ENCODE results near the gene LDLRAD4. TPM values are rescaled to one million over a fixed set of nuclear protein-coding genes. Genes with fewer than 3 reads are reported as not detected.

LDLRAD4 gene
- total and polyA plus RNA-seq, 11 donors: 10.4 to 44.0 (median 29.6) TPM

DNA sequence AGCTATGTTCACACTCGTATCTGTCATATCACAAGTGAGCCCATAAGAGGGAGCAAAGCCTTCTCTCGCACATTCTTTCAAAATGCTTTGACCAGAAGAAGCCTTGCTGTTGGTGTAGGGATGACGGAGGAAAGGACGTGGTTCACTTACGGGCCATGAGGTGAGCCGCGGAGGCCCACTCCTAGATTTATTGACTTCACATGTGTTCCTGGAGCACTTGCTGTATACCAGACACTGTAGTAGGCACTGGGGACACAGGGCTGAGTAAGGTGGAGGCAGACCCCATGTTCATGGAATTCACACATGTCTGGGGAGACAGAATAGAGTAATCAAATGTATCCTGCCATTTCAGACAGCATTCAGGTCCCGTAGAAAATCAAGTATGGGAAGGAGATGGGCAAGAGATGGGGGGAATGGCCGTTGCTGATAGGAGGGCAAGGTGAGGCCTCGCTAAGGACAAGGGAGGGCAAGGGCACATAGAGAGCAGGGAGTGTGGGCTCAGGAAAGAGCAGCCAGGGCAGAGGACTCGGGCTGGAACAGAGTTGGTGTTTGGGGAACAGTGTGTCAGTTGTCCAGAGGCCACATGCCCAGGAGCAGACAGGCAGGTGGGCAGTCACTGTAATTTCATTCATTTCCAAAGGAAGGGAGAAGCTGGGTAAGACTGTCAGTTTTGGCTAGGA is 182.2 kb downstream of the LDLRAD4 start:
- WGBS, 4 donors: 94 to 95% (median 95%) methylated on average over 11 of the region's 11 CpGs
- H3K9me3 ChIP-seq: no peaks in the 10 kb centered on the region
- no peak for ATAC-seq

DNA sequence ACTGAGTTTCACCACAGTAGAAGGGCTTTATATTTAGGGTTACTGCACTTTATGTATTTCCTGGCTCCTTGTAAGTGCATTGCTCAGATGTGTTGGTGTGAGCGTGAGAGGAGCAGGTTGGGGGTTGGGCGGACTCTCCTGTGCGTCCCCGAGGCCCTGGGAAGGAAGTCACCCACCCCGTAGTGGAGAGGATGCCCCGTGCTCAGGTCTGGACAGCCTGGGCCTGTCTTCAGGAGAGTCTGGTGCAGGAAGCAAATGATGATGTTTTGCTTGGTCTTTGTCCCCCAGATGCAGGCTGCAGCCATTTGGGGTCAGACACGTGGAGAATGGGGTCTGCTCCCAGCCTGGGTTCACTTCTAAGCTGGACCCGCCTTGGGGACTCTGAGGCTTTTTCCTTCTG is 182.8 kb downstream of the LDLRAD4 start:
- ATAC-seq: peak in 1 of 4 donors; percentile 15
- intact Hi-C loops (cut with DNase I): no loop called here
- WGBS, 4 donors: 50 to 77% (median 70%) methylated on average over 8 of the region's 8 CpGs

More for the DNA sequence above, 182.2 kb downstream of the LDLRAD4 start:
- no peaks in the 10 kb centered on the region for H3K27me3 ChIP-seq
- DNase-seq: no peak
- no peak overlapping the region for H3K27ac ChIP-seq
- peaks cover 0 to 6% (median 2%) of the 10 kb centered on the region in 12 donors for H3K4me1 ChIP-seq
- intact Hi-C loops (cut with DNase I): no loop called here
- no peak for TF ChIP-seq POLR2A (IDR thresholded peaks at IDR 0.05)
- TF ChIP-seq, protein P1, sequence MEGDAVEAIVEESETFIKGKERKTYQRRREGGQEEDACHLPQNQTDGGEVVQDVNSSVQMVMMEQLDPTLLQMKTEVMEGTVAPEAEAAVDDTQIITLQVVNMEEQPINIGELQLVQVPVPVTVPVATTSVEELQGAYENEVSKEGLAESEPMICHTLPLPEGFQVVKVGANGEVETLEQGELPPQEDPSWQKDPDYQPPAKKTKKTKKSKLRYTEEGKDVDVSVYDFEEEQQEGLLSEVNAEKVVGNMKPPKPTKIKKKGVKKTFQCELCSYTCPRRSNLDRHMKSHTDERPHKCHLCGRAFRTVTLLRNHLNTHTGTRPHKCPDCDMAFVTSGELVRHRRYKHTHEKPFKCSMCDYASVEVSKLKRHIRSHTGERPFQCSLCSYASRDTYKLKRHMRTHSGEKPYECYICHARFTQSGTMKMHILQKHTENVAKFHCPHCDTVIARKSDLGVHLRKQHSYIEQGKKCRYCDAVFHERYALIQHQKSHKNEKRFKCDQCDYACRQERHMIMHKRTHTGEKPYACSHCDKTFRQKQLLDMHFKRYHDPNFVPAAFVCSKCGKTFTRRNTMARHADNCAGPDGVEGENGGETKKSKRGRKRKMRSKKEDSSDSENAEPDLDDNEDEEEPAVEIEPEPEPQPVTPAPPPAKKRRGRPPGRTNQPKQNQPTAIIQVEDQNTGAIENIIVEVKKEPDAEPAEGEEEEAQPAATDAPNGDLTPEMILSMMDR (IDR thresholded peaks at IDR 0.05): no peak
- no peak overlapping the region for H3K4me3 ChIP-seq
- H3K36me3 ChIP-seq: peaks cover 0 to 9% (median 3%) of the 10 kb centered on the region in 9 donors

DNA sequence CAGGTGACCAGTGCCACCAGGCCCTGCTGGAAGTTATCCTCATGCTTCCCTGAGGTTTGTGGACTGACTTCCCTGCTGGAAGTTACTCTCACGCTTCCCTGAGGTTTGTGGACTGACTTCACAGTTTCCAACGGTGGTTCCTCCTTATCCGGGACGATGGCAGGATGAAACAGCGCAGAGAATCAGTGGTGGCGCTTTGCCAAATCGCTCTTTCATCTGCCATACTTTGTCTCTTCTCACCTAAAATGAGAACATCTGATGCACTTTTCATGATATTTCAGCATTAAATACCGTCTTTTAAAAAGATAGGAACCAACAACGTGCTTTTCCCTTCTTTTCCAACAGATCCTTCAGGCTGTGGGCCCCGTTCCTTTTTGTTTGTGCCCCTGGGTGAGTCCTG is 183.3 kb downstream of the LDLRAD4 start:
- TF ChIP-seq, protein P1 (IDR thresholded peaks at IDR 0.05): no peak
- TF ChIP-seq POLR2A (IDR thresholded peaks at IDR 0.05): no peak
- intact Hi-C loops (cut with DNase I): no loop called here
- WGBS, 4 donors: 84 to 90% (median 88%) methylated on average over 10 of the region's 10 CpGs
- ATAC-seq: no peak
- H3K36me3 ChIP-seq: peaks cover 0 to 9% (median 2%) of the 10 kb centered on the region in 9 donors
- H3K9me3 ChIP-seq: no peaks in the 10 kb centered on the region
- H3K27ac ChIP-seq: no peak overlapping the region
- no peaks in the 10 kb centered on the region for H3K27me3 ChIP-seq
- no peak for DNase-seq
- peaks cover 0 to 10% (median 2%) of the 10 kb centered on the region in 12 donors for H3K4me1 ChIP-seq
- no peak overlapping the region for H3K4me3 ChIP-seq

More for the DNA sequence above, 182.8 kb downstream of the LDLRAD4 start:
- Histone ChIP-seq H3K4me3 (no peak overlapping the region), H3K9me3 (no peaks in the 10 kb centered on the region), H3K4me1 (peaks cover 0 to 6% (median 2%) of the 10 kb centered on the region in 12 donors), H3K27ac (no peak overlapping the region), H3K27me3 (no peaks in the 10 kb centered on the region), H3K36me3 (peaks cover 0 to 9% (median 3%) of the 10 kb centered on the region in 9 donors)
- no peak for DNase-seq
- TF ChIP-seq, protein P1 (IDR thresholded peaks at IDR 0.05): no peak
- TF ChIP-seq POLR2A (IDR thresholded peaks at IDR 0.05): no peak

DNA sequence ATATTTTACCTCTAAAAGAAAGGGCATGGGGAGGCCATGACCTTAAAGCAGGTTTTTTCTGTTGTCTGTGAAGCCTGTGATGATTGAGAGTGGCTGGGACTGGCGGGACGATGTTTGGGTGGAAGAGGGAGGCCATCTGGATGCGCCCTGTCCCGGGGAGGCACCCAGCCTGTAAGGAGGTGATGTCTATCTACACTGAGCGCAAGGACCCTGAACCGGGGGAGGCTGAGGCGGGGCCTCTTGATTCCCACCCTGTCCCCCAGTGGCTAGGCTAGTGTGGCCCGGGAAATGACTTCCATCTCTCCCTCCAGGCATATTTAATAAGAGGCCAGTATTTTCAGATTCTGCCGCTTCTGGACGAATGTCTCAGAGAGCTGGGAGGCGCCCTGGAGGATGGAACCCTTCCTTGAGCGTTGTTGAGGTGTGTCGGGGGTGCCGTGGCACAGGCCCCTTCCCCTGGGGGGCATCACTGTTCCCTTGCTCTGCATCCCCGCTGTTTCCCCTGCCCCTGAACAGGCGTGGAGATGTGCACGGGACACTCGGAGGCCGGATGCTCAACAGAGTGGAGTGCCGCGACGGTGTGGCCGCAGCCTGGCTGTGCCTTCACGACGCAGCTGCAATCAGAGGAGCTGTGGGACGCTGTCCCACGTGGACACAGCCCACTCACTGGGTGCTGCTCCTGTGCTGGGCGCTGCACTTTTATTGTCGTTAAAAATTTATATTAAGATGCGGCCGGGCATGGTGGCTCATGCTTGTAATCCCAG is 185.4 kb downstream of the LDLRAD4 start:
- Histone ChIP-seq H3K27me3 (no peaks in the 10 kb centered on the region), H3K9me3 (no peaks in the 10 kb centered on the region), H3K4me3 (no peak overlapping the region), H3K36me3 (peaks cover 0 to 9% (median 0%) of the 10 kb centered on the region in 9 donors), H3K4me1 (peaks cover 0 to 10% (median 3%) of the 10 kb centered on the region in 12 donors), H3K27ac (no peak overlapping the region)
- no peak for DNase-seq
- no peak for TF ChIP-seq POLR2A (IDR thresholded peaks at IDR 0.05)
- TF ChIP-seq, protein P1 (IDR thresholded peaks at IDR 0.05): no peak
- intact Hi-C loops (cut with DNase I): no loop called here
- ATAC-seq: peak in 1 of 4 donors; percentile 33
- WGBS, 4 donors: 90 to 95% (median 92%) methylated on average over 24 to 31 of the region's 31 CpGs
